ENCODE data around the gene SMTN.
A peak's percentile ranks its signal among the peaks of the same experiment; 100 is the strongest.

The SMTN gene

GRCh38 chr22:31085928-31086327 lies 4.8 kb downstream of the SMTN start:
- H3K9ac ChIP-seq, result peak overlapping the region; percentile 92 to 97 (median 95)
- H3K4me1 ChIP-seq, result peaks cover 36 to 84% (median 72%) of the 10 kb centered on the region in 10 experiments
- peak overlapping the region; percentile 66 to 90 (median 78); a peak in 18 of 20 replicates for H3K4me3 ChIP-seq
- H3K4me2 ChIP-seq, result peak overlapping the region; percentile 78 to 100 (median 98)
- peaks cover under 1 to 42% (median 31%) of the 10 kb centered on the region in 11 experiments; a peak in 21 of 22 replicates for H3K36me3 ChIP-seq
- H3K9me3 ChIP-seq (replicated peaks in 1 of 11), result no peaks in the 10 kb centered on the region
- peaks cover 0 to 30% (median 13%) of the 10 kb centered on the region in 11 experiments; a peak in 9 of 22 replicates for H4K20me1 ChIP-seq
- H3K27ac ChIP-seq, result peak overlapping the region; percentile 94 to 100 (median 99)
- TF ChIP-seq Cebpa-rat (IDR thresholded peaks at IDR 0.05), result no peak
- no peaks in the 10 kb centered on the region for H3K27me3 ChIP-seq

DNA sequence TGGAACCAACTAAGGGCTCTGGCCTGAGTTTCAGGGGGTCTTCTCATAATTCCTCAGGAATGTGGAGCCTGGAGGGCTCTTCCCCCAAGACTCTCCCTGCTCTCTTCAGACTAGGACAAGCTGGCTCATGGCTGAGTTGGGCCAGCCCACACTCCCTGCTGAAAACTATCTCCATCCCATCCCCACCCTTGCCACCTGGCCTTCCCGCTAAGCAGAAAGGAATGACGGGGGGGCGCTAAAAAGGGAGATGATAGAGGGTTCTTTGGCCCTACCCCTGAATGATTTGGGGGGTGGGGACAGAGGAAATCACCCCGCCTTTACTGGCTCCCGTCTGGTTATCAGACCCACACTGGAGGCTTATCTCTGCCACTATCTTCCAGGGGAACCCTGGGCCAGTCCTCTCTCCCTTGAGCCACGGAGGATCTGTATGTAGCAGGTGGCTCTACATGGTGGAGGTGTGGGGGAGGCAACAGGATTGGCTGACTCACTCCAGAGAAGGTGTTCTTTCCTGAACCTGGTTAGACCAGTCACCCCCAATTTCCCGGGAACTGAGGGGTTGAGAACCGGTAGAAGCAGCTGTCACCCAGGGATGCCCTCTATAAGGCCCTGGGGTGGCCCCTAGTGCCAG lies 5.7 kb downstream of the SMTN start:
- H3K27ac ChIP-seq, result peak overlapping the region in 6 of 11 experiments; percentile 97 to 100 (median 99); a peak in 13 of 22 replicates
- H3K27me3 ChIP-seq, result no peaks in the 10 kb centered on the region
- peak overlapping the region in 7 of 11 experiments; percentile 56 to 97 (median 95); a peak in 9 of 22 replicates for H3K9ac ChIP-seq
- peak overlapping the region in 9 of 11 experiments; percentile 88 to 100 (median 98); a peak in 18 of 22 replicates for H3K4me2 ChIP-seq
- H3K36me3 ChIP-seq, result peaks cover 9 to 51% (median 40%) of the 10 kb centered on the region in 11 experiments
- no peak overlapping the region for H3K4me3 ChIP-seq
- H4K20me1 ChIP-seq, result peaks cover 0 to 25% (median 10%) of the 10 kb centered on the region in 11 experiments; a peak in 9 of 22 replicates
- H3K4me1 ChIP-seq, result peaks cover 31 to 79% (median 71%) of the 10 kb centered on the region in 10 experiments
- TF ChIP-seq Cebpa-rat (IDR thresholded peaks at IDR 0.05), result no peak
- no peaks in the 10 kb centered on the region for H3K9me3 ChIP-seq (replicated peaks in 1 of 11)

DNA sequence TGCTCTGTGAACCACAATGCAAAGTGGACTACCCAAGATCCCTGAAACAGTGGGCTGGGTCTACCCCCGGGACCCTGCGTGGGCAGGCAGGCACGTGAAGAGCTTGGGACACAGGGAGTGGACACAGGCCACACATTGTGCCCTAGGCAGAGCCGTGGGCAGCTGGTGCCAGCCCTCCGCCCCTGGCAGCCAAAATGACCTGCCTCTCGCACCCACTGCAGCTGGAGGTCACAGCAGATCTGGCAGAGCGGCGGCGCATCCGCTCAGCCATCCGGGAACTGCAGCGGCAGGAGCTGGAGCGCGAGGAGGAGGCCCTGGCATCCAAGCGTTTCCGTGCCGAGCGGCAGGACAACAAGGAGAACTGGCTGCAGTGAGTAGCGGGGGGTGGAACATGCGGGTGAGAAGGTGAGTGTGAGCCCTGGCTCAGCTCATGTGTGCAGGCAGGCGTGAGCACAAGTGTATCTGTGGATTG lies 6.7 kb downstream of the SMTN start:
- Histone ChIP-seq H3K27ac (peak overlapping the region in 4 of 11 experiments; percentile 13 to 100 (median 99); a peak in 3 of 22 replicates), H3K36me3 (peaks cover 10 to 61% (median 48%) of the 10 kb centered on the region in 11 experiments)
- TF ChIP-seq Cebpa-rat (IDR thresholded peaks at IDR 0.05), result no peak

GRCh38 chr22:31088233-31088986 lies 7.3 kb downstream of the SMTN start:
- Histone ChIP-seq H3K4me1 (peaks cover 15 to 79% (median 68%) of the 10 kb centered on the region in 10 experiments), H3K27me3 (no peaks in the 10 kb centered on the region), H4K20me1 (peaks cover 0 to 23% (median 3%) of the 10 kb centered on the region in 11 experiments; a peak in 9 of 22 replicates), H3K4me3 (no peak overlapping the region), H3K9me3 (replicated peaks in 1 of 11) (no peaks in the 10 kb centered on the region), H3K4me2 (peak overlapping the region in 7 of 11 experiments; percentile 13 to 100 (median 54); a peak in 13 of 22 replicates), H3K36me3 (peaks cover 10 to 67% (median 54%) of the 10 kb centered on the region in 11 experiments), H3K9ac (peak overlapping the region in 9 of 11 experiments; percentile 7 to 97 (median 48); a peak in 12 of 22 replicates), H3K27ac (peak overlapping the region in 5 of 11 experiments; percentile 10 to 52 (median 29); a peak in 3 of 22 replicates)
- TF ChIP-seq Cebpa-rat (IDR thresholded peaks at IDR 0.05), result no peak

More for the DNA sequence above, 6.7 kb downstream of the SMTN start:
- Histone ChIP-seq H3K4me2 (peak overlapping the region in 8 of 11 experiments; percentile 6 to 100 (median 98); a peak in 9 of 22 replicates), H3K9me3 (replicated peaks in 1 of 11) (no peaks in the 10 kb centered on the region), H3K9ac (peak overlapping the region in 7 of 11 experiments; percentile 15 to 97 (median 56); a peak in 8 of 22 replicates), H3K4me3 (no peak overlapping the region), H3K27me3 (no peaks in the 10 kb centered on the region), H3K4me1 (peaks cover 21 to 79% (median 71%) of the 10 kb centered on the region in 10 experiments), H4K20me1 (peaks cover 0 to 23% (median 4%) of the 10 kb centered on the region in 11 experiments; a peak in 8 of 22 replicates)

DNA sequence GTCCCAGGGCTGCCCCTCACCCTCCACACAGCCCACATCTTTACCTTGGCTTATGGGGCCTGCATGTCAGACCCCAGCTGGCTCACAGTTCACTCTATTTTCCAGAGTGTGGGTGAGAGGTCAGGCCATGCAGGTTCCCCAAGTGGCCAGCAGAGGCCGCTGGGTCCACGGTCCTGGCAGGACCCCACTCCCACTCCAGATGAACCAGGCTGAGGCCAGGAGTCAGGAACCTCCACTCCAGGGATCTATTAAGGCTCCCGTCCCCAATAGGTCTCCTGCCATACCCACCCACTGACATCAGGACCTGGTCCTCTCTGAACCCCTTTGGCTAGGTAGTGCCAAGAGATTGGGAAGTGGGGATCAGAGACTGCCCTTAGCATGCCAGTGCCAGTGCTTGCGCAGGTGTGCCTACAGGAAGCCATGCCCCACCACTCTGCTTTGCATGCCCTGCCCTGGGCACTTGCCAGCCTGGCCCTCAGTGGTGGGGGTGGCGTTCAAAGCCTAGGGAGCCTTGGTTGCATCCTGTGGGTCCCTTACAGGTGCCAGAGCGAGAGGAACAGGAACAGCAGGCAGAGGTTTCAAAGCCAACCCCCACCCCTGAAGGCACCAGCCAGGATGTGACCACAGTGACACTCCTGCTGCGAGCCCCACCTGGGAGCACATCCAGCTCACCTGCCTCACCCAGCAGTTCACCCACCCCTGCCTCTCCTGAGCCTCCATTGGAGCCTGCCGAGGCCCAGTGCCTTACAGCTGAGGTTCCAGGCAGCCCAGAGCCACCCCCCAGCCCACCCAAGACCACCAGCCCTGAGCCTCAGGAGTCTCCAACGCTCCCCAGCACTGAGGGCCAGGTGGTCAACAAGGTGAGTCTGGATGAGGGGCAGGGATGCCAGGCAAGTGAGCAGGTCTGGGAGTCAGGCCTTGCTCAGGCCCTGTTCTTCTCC lies 8.3 kb downstream of the SMTN start:
- H3K4me2 ChIP-seq, result peak overlapping the region in 7 of 11 experiments; percentile 4 to 98 (median 32); a peak in 11 of 22 replicates
- H3K27me3 ChIP-seq, result no peaks in the 10 kb centered on the region
- no peak overlapping the region for H3K4me3 ChIP-seq
- H4K20me1 ChIP-seq, result peaks cover 0 to 30% (median 4%) of the 10 kb centered on the region in 11 experiments; a peak in 8 of 22 replicates
- H3K36me3 ChIP-seq, result peaks cover 14 to 77% (median 62%) of the 10 kb centered on the region in 11 experiments
- H3K27ac ChIP-seq, result peak overlapping the region in 5 of 11 experiments; percentile 10 to 52 (median 29); a peak in 2 of 22 replicates
- H3K4me1 ChIP-seq, result peaks cover 6 to 71% (median 60%) of the 10 kb centered on the region in 10 experiments
- no peaks in the 10 kb centered on the region for H3K9me3 ChIP-seq (replicated peaks in 1 of 11)
- peak overlapping the region in 9 of 11 experiments; percentile 7 to 95 (median 48); a peak in 12 of 22 replicates for H3K9ac ChIP-seq
- TF ChIP-seq Cebpa-rat (IDR thresholded peaks at IDR 0.05), result no peak

DNA sequence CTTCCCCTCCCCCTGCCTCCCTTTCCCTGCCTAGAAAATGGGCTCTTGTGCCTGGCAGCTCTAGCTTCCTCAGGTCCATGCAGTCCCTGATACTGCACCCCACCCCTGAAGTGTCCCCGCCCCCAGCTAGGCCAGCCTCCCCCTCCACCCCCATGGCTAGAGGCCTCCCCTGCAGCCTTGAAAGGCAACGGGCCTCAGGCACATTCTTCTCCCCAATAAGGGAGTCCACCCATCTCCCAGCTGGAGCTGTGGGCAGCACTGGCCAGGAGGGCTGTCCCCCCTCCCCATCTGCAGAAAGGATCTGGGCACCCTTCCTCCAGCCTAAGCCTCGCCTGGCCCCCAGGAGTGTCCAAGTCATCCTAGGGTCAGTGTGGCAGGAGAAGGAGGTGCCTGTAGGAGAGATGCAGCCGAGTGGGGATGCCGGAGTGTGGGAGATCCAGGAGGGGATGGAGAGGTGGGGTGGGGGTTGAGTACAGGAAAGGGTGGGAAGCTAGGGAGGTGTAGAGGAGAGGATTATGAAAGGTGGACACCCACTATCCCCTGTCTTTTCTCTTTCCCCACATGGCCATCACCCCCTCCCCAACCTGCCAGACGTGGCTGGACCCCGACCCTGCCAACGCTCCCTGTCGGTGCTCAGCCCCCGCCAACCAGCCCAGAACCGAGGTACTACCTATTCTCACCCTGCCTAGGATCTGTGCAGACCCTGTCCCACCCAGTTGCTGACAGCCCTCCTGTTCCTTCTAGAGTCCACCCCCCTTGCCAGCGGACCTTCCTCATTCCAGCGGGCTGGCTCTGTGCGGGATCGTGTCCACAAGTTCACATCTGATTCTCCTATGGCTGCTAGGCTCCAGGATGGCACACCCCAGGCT lies 9.3 kb downstream of the SMTN start:
- Histone ChIP-seq H3K9me3 (replicated peaks in 1 of 11) (no peaks in the 10 kb centered on the region), H3K4me3 (no peak overlapping the region), H3K27me3 (no peaks in the 10 kb centered on the region), H3K9ac (no peak overlapping the region), H3K36me3 (peaks cover 24 to 87% (median 72%) of the 10 kb centered on the region in 11 experiments), H4K20me1 (peaks cover 0 to 31% (median 4%) of the 10 kb centered on the region in 11 experiments; a peak in 8 of 22 replicates), H3K4me2 (no peak overlapping the region), H3K27ac (no peak overlapping the region), H3K4me1 (peaks cover 6 to 67% (median 60%) of the 10 kb centered on the region in 10 experiments)
- no peak for TF ChIP-seq Cebpa-rat (IDR thresholded peaks at IDR 0.05)
